ENCODE measurements around the gene MTHFSD.

MTHFSD gene

GRCh38 chr16:86510465-86511261 lies 44.4 kb downstream of the MTHFSD start, which contains the start of gene FOXF1:
TSS of gene FOXF1 (plus strand) at chr16:86510527. CDS start at chr16:86510570, 43 bp downstream.
- H3K4me3 ChIP-seq (ENCODE audit: low read length), result peak within 1 kb of the TSS; percentile 12
- no peak for DNase-seq (ENCODE audit: low read depth)
- TF ChIP-seq CTCF (conservative IDR thresholded peaks at IDR 0.05; ENCODE audit: low read depth, low read length), result no peak

GRCh38 chr16:86509759-86510464 lies 45.1 kb downstream of the MTHFSD start:
- H3K4me3 ChIP-seq (ENCODE audit: low read length), result no peak overlapping the region
- no peak for TF ChIP-seq CTCF (conservative IDR thresholded peaks at IDR 0.05; ENCODE audit: low read depth, low read length)
- no peak for DNase-seq (ENCODE audit: low read depth)

DNA sequence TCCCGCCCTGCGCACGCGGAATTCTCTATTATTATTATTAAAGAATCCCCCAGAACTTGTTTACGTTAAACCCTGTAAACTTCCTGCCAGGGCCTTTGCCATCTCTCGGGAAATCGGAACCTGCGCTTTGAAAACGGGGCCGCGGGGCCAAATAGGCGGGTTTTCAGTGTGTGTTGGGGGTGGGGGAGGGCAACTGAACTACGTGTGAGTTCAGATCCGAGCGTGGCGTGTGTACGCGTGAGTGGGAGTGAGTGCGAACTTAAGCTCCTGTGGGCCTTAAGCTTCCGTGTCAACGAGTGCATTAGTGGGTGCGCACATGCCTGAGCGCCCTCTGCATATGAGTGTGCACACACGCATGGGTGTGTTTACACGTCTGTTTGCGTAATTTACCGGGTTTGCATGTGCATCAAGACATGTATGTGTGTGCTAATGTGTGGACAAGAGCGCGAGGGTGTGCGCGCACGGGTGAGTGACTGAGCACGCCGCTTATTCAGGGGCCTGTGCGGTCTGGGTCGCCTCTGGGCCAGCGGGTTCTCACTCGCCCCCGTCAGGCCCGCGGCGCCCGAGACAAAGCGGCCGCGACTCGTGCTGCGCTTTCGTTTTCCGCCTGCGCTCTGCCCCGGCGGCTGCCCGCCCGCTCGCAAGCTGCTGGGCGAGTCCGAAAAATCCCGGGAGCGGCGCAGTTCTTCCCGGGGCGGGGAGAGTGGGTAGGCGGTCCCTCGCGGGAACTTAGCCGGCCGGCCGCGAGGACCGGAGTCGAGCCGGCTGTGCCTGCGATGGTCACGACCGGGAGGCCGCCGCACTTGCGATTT lies 45.9 kb downstream of the MTHFSD start:
- peak overlapping the region; percentile 12 for H3K4me3 ChIP-seq (ENCODE audit: low read length)
- DNase-seq (ENCODE audit: low read depth), result no peak
- no peak for TF ChIP-seq CTCF (conservative IDR thresholded peaks at IDR 0.05; ENCODE audit: low read depth, low read length)

DNA sequence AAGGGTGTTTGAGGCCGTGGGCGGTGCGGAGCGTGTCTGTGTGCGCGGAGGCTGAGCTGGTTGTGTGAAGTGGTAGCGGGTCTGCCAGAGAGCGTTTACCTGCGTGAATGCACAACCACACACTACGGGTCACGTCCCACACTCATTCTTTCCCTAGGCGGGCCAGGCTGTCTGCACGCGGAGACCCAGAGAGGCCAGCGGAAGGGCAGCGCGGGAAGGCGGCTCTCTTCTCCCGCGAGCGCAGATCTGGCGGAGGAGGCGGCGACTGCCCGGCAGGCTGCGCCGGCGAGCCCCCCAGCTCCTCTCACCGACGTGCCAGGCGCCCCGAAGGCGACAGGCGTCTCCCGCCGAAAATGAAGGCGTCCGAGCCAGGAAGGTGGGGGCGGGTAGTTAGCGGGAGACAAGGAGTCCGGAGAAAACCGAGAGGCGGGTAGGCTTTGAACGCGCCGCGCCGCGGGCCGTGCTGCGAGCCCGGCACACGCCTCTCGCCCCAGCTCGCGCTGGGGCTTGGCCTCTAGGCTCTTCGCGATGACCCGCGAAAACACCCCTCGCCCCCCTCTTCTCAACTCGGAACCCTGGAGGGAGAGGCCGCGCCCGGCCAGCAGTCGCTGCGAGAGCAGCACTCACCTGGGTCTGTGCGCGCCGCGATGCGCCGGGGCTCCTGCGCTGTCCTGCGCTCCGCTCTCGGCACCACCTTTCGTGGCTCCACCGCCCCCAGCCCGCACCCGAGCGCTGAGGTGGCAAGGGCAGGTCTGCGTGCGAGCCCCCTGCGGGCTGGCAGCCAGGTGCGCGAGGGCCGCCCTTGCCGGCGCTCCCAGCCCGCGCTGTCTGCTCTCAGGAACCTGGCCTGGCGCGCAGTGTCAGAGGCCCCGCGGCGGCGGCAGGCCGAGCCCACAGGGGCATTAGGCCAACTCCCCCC lies 46.7 kb downstream of the MTHFSD start:
- no peak for DNase-seq (ENCODE audit: low read depth)
- no peak for TF ChIP-seq CTCF (conservative IDR thresholded peaks at IDR 0.05; ENCODE audit: low read depth, low read length)
- no peak overlapping the region for H3K4me3 ChIP-seq (ENCODE audit: low read length)

DNA sequence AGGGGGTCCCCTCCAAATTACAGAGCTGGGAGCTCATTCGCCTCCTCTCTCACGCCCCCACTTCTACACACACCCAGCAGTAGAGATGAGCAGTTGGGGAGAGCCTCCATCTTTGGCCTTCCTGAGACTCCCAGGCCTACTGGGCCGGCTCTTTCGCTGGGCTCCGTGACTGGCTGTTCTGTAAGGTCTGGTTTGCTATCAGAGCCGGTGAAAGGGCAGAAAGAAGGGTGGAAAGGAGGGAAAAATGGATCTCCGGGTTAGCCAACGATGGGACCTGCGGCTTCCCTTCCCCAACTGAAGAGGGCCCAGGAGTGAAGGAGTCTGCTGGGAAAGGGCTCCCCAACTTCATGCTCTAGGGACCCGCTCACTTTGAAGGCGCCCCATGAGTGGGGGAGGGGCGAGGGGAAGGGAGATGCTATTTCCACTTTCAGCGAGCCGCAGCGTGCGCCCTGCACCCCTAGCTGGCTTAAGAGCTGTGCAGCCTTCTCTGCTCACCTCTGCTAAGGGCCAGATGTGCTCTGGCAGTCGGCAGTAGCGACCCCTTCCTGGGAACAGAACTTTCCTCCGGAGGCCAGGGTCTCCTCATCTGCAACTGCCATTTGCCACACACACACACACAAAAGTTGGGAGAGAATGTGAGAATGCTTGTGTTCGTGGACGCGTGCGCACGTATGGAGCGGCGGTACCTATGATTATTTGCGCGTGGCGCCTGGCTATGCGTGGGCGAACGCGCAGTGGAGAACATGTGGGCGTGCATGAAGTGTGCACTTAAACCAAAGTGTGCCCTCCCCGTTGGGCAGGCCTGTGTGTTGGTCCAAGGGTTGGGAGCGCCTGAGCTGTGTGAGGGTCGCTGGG lies 47.6 kb downstream of the MTHFSD start:
- no peak for DNase-seq (ENCODE audit: low read depth)
- no peak for TF ChIP-seq CTCF (conservative IDR thresholded peaks at IDR 0.05; ENCODE audit: low read depth, low read length)
- no peak overlapping the region for H3K4me3 ChIP-seq (ENCODE audit: low read length)
